ENCODE results near the gene NRIP1. TPM values are rescaled to one million over a fixed set of nuclear protein-coding genes. Genes with fewer than 3 reads are reported as not detected.

NRIP1 gene
- total and polyA plus RNA-seq, 2 experiments from 2014 or later, result 12.5 to 31.2 TPM

GRCh38 chr21:15098908-15099307 lies 34.1 kb upstream of the NRIP1 start:
- WGBS, 2 experiments (ENCODE audit: low coverage in 1 of 2, low lambda C conversion rate in 2 of 2, missing lambda C conversion rate in 2 of 2), result 60 to 64% methylated on average over 3 of the region's 3 CpGs
- Histone ChIP-seq H3K4me1 (ENCODE audit: insufficient read depth) (no peaks in the 10 kb centered on the region), H3K4me2 (ENCODE audit: unreplicated experiment) (no peak overlapping the region), H3K36me3 (ENCODE audit: low read depth) (no peaks in the 10 kb centered on the region), H3K27ac (no peak overlapping the region), H3K9ac (no peak overlapping the region), H3K9me2 (ENCODE audit: insufficient read depth) (no peaks in the 10 kb centered on the region), H3K4me3 (no peak overlapping the region), H4K20me1 (ENCODE audit: insufficient read depth) (no peaks in the 10 kb centered on the region), H3K79me2 (ENCODE audit: insufficient read depth) (no peaks in the 10 kb centered on the region), H3F3A (ENCODE audit: insufficient read depth) (no peaks in the 10 kb centered on the region), H3K9me3 (ENCODE audit: low read depth) (no peaks in the 10 kb centered on the region), H2AFZ (no peak overlapping the region), H3K27me3 (replicated peaks; ENCODE audit: insufficient read depth) (no peaks in the 10 kb centered on the region)
- DNase-seq, result no peak
- TF ChIP-seq EZH2phosphoT487 (IDR thresholded peaks at IDR 0.05; ENCODE audit: insufficient read depth, low read depth) (no peak), EZH2 (IDR thresholded peaks at IDR 0.05; ENCODE audit: insufficient read depth, poor library complexity, severe bottlenecking) (no peak)
- in situ Hi-C loops (cut with MboI), result loop anchor here (25.0 kb wide), 1 partner anchor 662 kb away; no protein-coding TSS in a partner anchor

DNA sequence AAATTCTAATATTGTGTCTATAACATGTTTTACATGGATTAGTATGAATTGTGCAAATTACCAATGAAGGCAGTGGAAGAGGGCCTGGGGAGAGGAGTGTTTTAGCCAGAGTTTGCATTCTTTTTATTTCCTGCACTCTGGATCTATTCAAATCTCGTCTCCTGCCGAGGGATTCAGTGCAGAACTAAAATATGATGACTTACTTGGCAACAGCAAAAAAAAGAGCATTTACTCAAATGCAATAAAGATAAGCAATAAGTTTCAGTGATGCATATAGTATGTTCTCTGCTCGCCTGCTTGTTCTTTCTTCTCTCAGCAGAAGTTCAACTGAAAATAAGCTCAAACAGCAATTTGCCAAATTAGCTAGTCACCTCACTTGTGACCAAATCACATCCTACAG lies 33.4 kb upstream of the NRIP1 start:
- Histone ChIP-seq H3K36me3 (ENCODE audit: low read depth) (no peaks in the 10 kb centered on the region), H3K4me1 (ENCODE audit: insufficient read depth) (no peaks in the 10 kb centered on the region), H3K4me2 (ENCODE audit: unreplicated experiment) (no peak overlapping the region), H3K27me3 (replicated peaks; ENCODE audit: insufficient read depth) (no peaks in the 10 kb centered on the region), H3K9me2 (ENCODE audit: insufficient read depth) (no peaks in the 10 kb centered on the region), H4K20me1 (ENCODE audit: insufficient read depth) (no peaks in the 10 kb centered on the region), H3F3A (ENCODE audit: insufficient read depth) (no peaks in the 10 kb centered on the region), H3K4me3 (no peak overlapping the region), H3K9ac (no peak overlapping the region), H3K79me2 (ENCODE audit: insufficient read depth) (no peaks in the 10 kb centered on the region), H3K27ac (no peak overlapping the region), H2AFZ (no peak overlapping the region), H3K9me3 (ENCODE audit: low read depth) (no peaks in the 10 kb centered on the region)
- WGBS, 2 experiments (ENCODE audit: low coverage in 1 of 2, low lambda C conversion rate in 2 of 2, missing lambda C conversion rate in 2 of 2), result 34 to 37% methylated on average over 3 of the region's 3 CpGs
- in situ Hi-C loops (cut with MboI), result loop anchor here (25.0 kb wide), 1 partner anchor 661 kb away; no protein-coding TSS in a partner anchor
- DNase-seq, result no peak
- TF ChIP-seq EZH2 (IDR thresholded peaks at IDR 0.05; ENCODE audit: insufficient read depth, poor library complexity, severe bottlenecking) (no peak), EZH2phosphoT487 (IDR thresholded peaks at IDR 0.05; ENCODE audit: insufficient read depth, low read depth) (no peak)

- Histone ChIP-seq H2AFZ (no peak overlapping the region), H3K9ac (no peak overlapping the region), H3K27me3 (replicated peaks; ENCODE audit: insufficient read depth) (no peaks in the 10 kb centered on the region), H3K4me3 (no peak overlapping the region), H3F3A (ENCODE audit: insufficient read depth) (no peaks in the 10 kb centered on the region), H4K20me1 (ENCODE audit: insufficient read depth) (no peaks in the 10 kb centered on the region), H3K36me3 (ENCODE audit: low read depth) (no peaks in the 10 kb centered on the region), H3K9me3 (ENCODE audit: low read depth) (no peaks in the 10 kb centered on the region), H3K4me1 (ENCODE audit: insufficient read depth) (no peaks in the 10 kb centered on the region), H3K4me2 (ENCODE audit: unreplicated experiment) (no peak overlapping the region), H3K27ac (no peak overlapping the region), H3K79me2 (ENCODE audit: insufficient read depth) (no peaks in the 10 kb centered on the region), H3K9me2 (ENCODE audit: insufficient read depth) (no peaks in the 10 kb centered on the region)
- no peak for DNase-seq
- in situ Hi-C loops (cut with MboI), result loop anchor here (25.0 kb wide), 1 partner anchor 660 kb away; no protein-coding TSS in a partner anchor
- TF ChIP-seq EZH2phosphoT487 (IDR thresholded peaks at IDR 0.05; ENCODE audit: insufficient read depth, low read depth) (no peak), EZH2 (IDR thresholded peaks at IDR 0.05; ENCODE audit: insufficient read depth, poor library complexity, severe bottlenecking) (no peak)
- 83 to 85% methylated on average over 3 of the region's 3 CpGs for WGBS, 2 experiments (ENCODE audit: low coverage in 1 of 2, low lambda C conversion rate in 2 of 2, missing lambda C conversion rate in 2 of 2)
Measured at GRCh38 chr21:15097580-15097979, 32.8 kb upstream of the NRIP1 start.

- Histone ChIP-seq H3K9ac (no peak overlapping the region), H4K20me1 (ENCODE audit: insufficient read depth) (no peaks in the 10 kb centered on the region), H3F3A (ENCODE audit: insufficient read depth) (no peaks in the 10 kb centered on the region), H3K36me3 (ENCODE audit: low read depth) (no peaks in the 10 kb centered on the region), H3K27me3 (replicated peaks; ENCODE audit: insufficient read depth) (no peaks in the 10 kb centered on the region), H3K79me2 (ENCODE audit: insufficient read depth) (no peaks in the 10 kb centered on the region), H3K4me1 (ENCODE audit: insufficient read depth) (no peaks in the 10 kb centered on the region), H3K9me3 (ENCODE audit: low read depth) (no peaks in the 10 kb centered on the region), H3K9me2 (ENCODE audit: insufficient read depth) (no peaks in the 10 kb centered on the region), H3K4me3 (no peak overlapping the region), H3K4me2 (ENCODE audit: unreplicated experiment) (no peak overlapping the region), H2AFZ (no peak overlapping the region), H3K27ac (no peak overlapping the region)
- no peak for DNase-seq
- WGBS, 2 experiments (ENCODE audit: low coverage in 1 of 2, low lambda C conversion rate in 2 of 2, missing lambda C conversion rate in 2 of 2), result 73 to 74% methylated on average over 1 of the region's 1 CpG
- no peak for TF ChIP-seq EZH2phosphoT487 (IDR thresholded peaks at IDR 0.05; ENCODE audit: insufficient read depth, low read depth)
- no peak for TF ChIP-seq EZH2 (IDR thresholded peaks at IDR 0.05; ENCODE audit: insufficient read depth, poor library complexity, severe bottlenecking)
- in situ Hi-C loops (cut with MboI), result loop anchor here (25.0 kb wide), 1 partner anchor 659 kb away; no protein-coding TSS in a partner anchor
Measured at GRCh38 chr21:15096146-15096545, 31.3 kb upstream of the NRIP1 start.

DNA sequence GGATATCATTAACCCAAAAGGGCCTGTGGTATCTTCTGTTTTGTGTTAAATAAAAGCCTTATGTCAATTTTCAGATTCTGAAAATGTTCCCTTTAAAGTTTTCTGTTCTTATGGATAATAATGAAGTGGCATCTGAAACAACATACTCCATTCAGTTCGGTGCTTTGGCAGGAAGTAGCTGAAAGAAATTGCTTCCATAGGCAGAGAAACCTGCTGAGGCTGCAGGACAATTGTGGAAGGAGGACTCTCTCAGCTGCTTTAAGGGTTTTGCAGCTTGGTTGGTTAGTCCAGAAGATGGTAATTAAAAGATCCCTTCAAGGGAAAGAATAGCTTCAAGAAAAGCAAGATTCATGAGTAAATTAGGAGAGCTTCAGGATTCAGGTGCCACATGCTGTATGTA lies 30.5 kb upstream of the NRIP1 start:
- Histone ChIP-seq H4K20me1 (ENCODE audit: insufficient read depth) (no peaks in the 10 kb centered on the region), H3K9me2 (ENCODE audit: insufficient read depth) (no peaks in the 10 kb centered on the region), H3F3A (ENCODE audit: insufficient read depth) (no peaks in the 10 kb centered on the region), H3K9me3 (ENCODE audit: low read depth) (no peaks in the 10 kb centered on the region), H3K79me2 (ENCODE audit: insufficient read depth) (no peaks in the 10 kb centered on the region), H3K27me3 (replicated peaks; ENCODE audit: insufficient read depth) (no peaks in the 10 kb centered on the region), H3K36me3 (ENCODE audit: low read depth) (no peaks in the 10 kb centered on the region), H3K4me1 (ENCODE audit: insufficient read depth) (no peaks in the 10 kb centered on the region), H3K4me2 (ENCODE audit: unreplicated experiment) (no peak overlapping the region), H2AFZ (no peak overlapping the region), H3K9ac (no peak overlapping the region), H3K27ac (no peak overlapping the region), H3K4me3 (no peak overlapping the region)
- TF ChIP-seq EZH2 (IDR thresholded peaks at IDR 0.05; ENCODE audit: insufficient read depth, poor library complexity, severe bottlenecking) (no peak), EZH2phosphoT487 (IDR thresholded peaks at IDR 0.05; ENCODE audit: insufficient read depth, low read depth) (no peak)
- in situ Hi-C loops (cut with MboI), result loop anchor here (25.0 kb wide), 1 partner anchor 658 kb away; no protein-coding TSS in a partner anchor
- no peak for DNase-seq
- 14 to 19% methylated on average over 1 of the region's 1 CpG for WGBS, 2 experiments (ENCODE audit: low coverage in 1 of 2, low lambda C conversion rate in 2 of 2, missing lambda C conversion rate in 2 of 2)

All from GM23248 (cell line).